Endothelial cell (in vitro differentiated cells): ENCODE results near the gene PRRC2B. TPM values are rescaled to one million over a fixed set of nuclear protein-coding genes. Genes with fewer than 3 reads are reported as not detected.
A peak's percentile ranks its signal among the peaks of the same experiment; 100 is the strongest.
"Not testable (repeated sequence)": the region's sequence is repeated elsewhere in the genome, so short reads cannot be mapped to it uniquely, and the experiment has no call there.

Source experiments
- DNase-seq: peaks from one replicate; pipeline ENCODE4 v3.0.0; 2021; ENCODE audit warnings: low spot score
- H3K27ac Mint-ChIP-seq: one replicate; pipeline ENCODE4 v1.8.0; 2021; ENCODE audit warnings: mixed read lengths, inconsistent platforms; ENCODE audit not compliant: unreplicated experiment
- H3K27me3 Mint-ChIP-seq: one replicate; pipeline ENCODE4 v1.8.0; 2021; ENCODE audit warnings: mild to moderate bottlenecking, moderate library complexity, mixed read lengths, inconsistent platforms; ENCODE audit not compliant: unreplicated experiment
- H3K36me3 Mint-ChIP-seq: one replicate; pipeline ENCODE4 v1.8.0; 2021; ENCODE audit warnings: mild to moderate bottlenecking, low read depth, mixed read lengths, inconsistent platforms; ENCODE audit not compliant: unreplicated experiment
- H3K4me1 Mint-ChIP-seq: one replicate; pipeline ENCODE4 v1.8.0; 2021; ENCODE audit warnings: mild to moderate bottlenecking, mixed read lengths, inconsistent platforms; ENCODE audit not compliant: unreplicated experiment
- H3K4me3 Mint-ChIP-seq: one replicate; pipeline ENCODE4 v1.8.0; 2021; ENCODE audit warnings: mild to moderate bottlenecking, mixed read lengths, inconsistent platforms; ENCODE audit not compliant: unreplicated experiment
- H3K9me3 Mint-ChIP-seq: one replicate; pipeline ENCODE4 v1.8.0; 2021; ENCODE audit warnings: mixed read lengths, inconsistent platforms; ENCODE audit not compliant: unreplicated experiment
- long read RNA-seq: library from polyadenylated mRNA; unstranded; transcript quantifications from one replicate; pipeline ENCODE4 v2.0.0, GENCODE V29; 2020; ENCODE audit not compliant: unreplicated experiment
- total RNA-seq: library from RNA; stranded (reverse); fragmentation: NEBNext Ultra II Directional; extraction: Animal tissue kit (Norgen Biotek cat#: 25700); gene quantifications from one replicate; pipeline ENCODE4 v1.2.1, GENCODE V29; 2021; ENCODE audit not compliant: unreplicated experiment
- TF ChIP-seq, protein P1 (sequence below): fragments of 200-600 bp; sonication (generic); IDR thresholded peaks from one replicate; pipeline ENCODE4 v1.5.0; 2021; ENCODE audit warnings: antibody characterized with exemption; ENCODE audit not compliant: unreplicated experiment

Gene PRRC2B
- 350 TPM for total RNA-seq
- long read RNA-seq, partial matches to known transcripts, result 1 of 12 reads
- long read RNA-seq, other reads (novel, unspliced or antisense), result 10 of 12 reads

DNA sequence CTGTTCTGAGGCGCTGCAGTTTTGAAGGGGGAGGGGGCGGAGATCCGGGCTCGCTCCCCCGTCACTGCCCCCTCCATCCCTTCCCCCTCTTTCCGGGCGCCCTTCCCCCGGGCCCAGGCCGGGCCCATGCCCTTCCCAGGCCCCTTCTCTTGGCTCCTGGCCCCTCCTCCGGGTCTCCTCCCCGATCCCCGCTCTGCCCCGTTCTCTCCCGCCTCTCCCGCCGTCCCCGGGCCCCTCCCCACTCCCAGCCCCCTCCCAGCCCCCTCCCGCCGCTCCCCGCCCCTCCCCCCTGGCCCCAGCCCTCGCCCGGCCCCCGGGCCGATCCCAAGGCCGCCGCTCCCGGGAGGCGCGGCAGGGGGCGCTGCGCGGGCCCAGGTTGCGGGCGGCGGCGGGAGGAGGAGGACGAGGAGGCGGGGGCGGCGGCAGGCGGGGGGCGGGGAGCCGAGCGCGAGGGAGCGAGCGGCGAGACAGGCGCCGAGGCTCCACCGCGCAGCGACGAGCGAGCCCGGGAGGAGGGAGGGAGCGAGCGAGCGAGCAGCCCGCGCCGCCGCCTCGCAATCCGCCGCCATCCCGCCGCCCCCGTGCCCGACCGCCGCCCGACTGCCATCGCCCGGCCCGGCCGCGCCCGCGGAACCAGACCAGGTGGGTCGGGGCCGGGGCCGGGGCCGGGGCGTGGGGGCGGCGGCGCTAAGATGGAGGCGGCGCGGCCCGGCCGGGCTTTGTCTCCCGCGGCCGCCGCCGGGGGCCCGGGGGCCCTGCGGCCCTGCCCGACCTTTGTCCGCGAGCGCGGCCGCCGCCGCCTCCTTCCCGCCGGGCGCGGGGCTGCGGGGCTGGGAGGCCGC, at the start of gene PRRC2B:
TSS of gene PRRC2B (plus strand) at position 465 of the 842 bp plus-strand sequence. CDS start 36,059 bp downstream, outside the sequence.
- Mint-ChIP-seq H3K4me1 (peaks cover 31% of the 10 kb centered on the region), H3K4me3 (peak within 1 kb of the TSS; percentile 99), H3K9me3 (no peaks in the 10 kb centered on the region)

GRCh38 chr9:131344931-131345535, 48.9 kb upstream of the PRRC2B start:
- not testable (repeated sequence) for DNase-seq, H3K27ac Mint-ChIP-seq, H3K9me3 Mint-ChIP-seq, H3K4me1 Mint-ChIP-seq, H3K4me3 Mint-ChIP-seq, H3K36me3 Mint-ChIP-seq, H3K27me3 Mint-ChIP-seq

More for the DNA sequence above, at the start of gene PRRC2B:
- Mint-ChIP-seq H3K36me3 (peaks cover 8% of the 10 kb centered on the region), H3K27ac (peak within 1 kb of the TSS; percentile 97), H3K27me3 (peaks cover 13% of the 10 kb centered on the region)
- TF ChIP-seq, protein P1, sequence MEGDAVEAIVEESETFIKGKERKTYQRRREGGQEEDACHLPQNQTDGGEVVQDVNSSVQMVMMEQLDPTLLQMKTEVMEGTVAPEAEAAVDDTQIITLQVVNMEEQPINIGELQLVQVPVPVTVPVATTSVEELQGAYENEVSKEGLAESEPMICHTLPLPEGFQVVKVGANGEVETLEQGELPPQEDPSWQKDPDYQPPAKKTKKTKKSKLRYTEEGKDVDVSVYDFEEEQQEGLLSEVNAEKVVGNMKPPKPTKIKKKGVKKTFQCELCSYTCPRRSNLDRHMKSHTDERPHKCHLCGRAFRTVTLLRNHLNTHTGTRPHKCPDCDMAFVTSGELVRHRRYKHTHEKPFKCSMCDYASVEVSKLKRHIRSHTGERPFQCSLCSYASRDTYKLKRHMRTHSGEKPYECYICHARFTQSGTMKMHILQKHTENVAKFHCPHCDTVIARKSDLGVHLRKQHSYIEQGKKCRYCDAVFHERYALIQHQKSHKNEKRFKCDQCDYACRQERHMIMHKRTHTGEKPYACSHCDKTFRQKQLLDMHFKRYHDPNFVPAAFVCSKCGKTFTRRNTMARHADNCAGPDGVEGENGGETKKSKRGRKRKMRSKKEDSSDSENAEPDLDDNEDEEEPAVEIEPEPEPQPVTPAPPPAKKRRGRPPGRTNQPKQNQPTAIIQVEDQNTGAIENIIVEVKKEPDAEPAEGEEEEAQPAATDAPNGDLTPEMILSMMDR, result peak; percentile 83
- peak; percentile 96 for DNase-seq

- Mint-ChIP-seq H3K4me3 (no peak overlapping the region), H3K36me3 (peaks cover 4% of the 10 kb centered on the region), H3K27me3 (peaks cover 8% of the 10 kb centered on the region), H3K4me1 (peaks cover 7% of the 10 kb centered on the region), H3K27ac (no peak overlapping the region), H3K9me3 (no peaks in the 10 kb centered on the region)
- DNase-seq, result no peak
- TF ChIP-seq, protein P1, result no peak
Observed at GRCh38 chr9:131346559-131346958, 47.3 kb upstream of the PRRC2B start.

GRCh38 chr9:131347376-131348020, 46.4 kb upstream of the PRRC2B start:
- no peaks in the 10 kb centered on the region for H3K9me3 Mint-ChIP-seq
- DNase-seq, result no peak
- peaks cover 4% of the 10 kb centered on the region for H3K36me3 Mint-ChIP-seq
- H3K4me3 Mint-ChIP-seq, result no peak overlapping the region
- H3K27ac Mint-ChIP-seq, result no peak overlapping the region
- H3K27me3 Mint-ChIP-seq, result peaks cover 8% of the 10 kb centered on the region
- peaks cover 7% of the 10 kb centered on the region for H3K4me1 Mint-ChIP-seq
- TF ChIP-seq, protein P1, result no peak

DNA sequence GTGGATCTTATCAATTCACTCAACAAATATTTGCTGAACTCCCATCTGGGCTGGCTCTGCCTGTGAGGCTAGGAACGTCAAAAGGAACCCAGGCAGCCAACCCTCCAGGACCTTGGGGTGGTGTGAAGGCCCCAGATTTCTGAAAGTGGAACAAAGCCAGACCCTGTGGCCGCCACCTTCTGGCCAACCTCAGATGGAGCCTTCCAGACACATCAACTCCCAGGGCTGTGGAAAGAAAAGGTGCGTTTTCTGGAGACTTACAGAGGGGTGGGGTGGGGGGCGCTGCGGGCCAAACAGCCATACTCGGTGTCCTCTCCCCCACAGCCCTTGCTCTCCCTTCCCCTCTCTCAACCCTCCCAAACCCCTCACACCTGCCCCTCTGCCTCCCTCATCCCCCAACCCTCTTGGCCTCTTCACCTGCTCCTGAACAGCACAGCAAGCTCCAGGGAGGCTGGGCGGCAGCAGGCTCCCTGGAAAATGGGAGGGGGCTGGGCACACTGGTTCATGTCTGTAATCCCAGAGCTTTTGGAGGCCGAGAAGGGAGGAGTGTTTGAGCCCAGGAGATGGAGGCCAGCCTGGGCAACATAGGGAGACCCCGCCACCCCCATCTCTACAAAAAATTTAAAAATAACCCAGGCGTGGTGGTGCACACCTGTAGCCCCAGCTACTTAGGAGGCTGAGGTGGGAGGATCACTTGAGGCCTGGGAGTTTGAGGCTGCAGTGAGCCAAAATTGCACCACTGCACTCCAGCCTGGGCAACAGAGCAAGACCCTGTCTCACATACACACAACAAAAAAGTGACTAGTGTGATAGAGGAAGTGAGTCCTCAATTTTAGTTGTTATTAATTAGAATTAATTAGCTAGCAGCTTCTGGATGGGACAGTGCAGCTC, 45.0 kb upstream of the PRRC2B start:
- DNase-seq, result no peak
- H3K9me3 Mint-ChIP-seq, result no peaks in the 10 kb centered on the region
- H3K4me3 Mint-ChIP-seq, result no peak overlapping the region
- TF ChIP-seq, protein P1, result no peak
- H3K4me1 Mint-ChIP-seq, result peaks cover 7% of the 10 kb centered on the region
- H3K27ac Mint-ChIP-seq, result no peak overlapping the region
- H3K36me3 Mint-ChIP-seq, result peaks cover 4% of the 10 kb centered on the region
- H3K27me3 Mint-ChIP-seq, result peaks cover 8% of the 10 kb centered on the region
